OCI-LY1 (cell line): ENCODE data around the gene B3GAT1.

Experiments
- H2AFZ ChIP-seq: fragments of 200-600 bp; sonication (generic), shearing (Covaris generic); 2 replicates; pipeline ENCODE4 v1.6.0; 2014; ENCODE audit warnings: antibody characterized with exemption, mild to moderate bottlenecking, low read length
- H3F3A ChIP-seq: fragments of 200-600 bp; sonication (generic), shearing (Covaris generic); 2 replicates; pipeline ENCODE4 v1.6.0; 2014; ENCODE audit warnings: mild to moderate bottlenecking, antibody characterized with exemption, low read length, moderate library complexity; ENCODE audit not compliant: insufficient read depth
- H3K27ac ChIP-seq: fragments of 200-600 bp; sonication (generic); 2 replicates; pipeline ENCODE4 v1.5.1; 2014; ENCODE audit warnings: low read length, mixed run types, mild to moderate bottlenecking, low read depth; ENCODE audit not compliant: poor library complexity, severe bottlenecking
- H3K27me3 ChIP-seq: fragments of 200-600 bp; sonication (generic); 2 replicates; pipeline ENCODE4 v1.6.0; 2014; ENCODE audit warnings: antibody characterized with exemption, mild to moderate bottlenecking, low read length, moderate library complexity; ENCODE audit not compliant: insufficient read depth
- H3K36me3 ChIP-seq: fragments of 200-600 bp; sonication (generic); 2 replicates; pipeline ENCODE4 v1.6.1; 2014; ENCODE audit warnings: mild to moderate bottlenecking, antibody characterized with exemption, low read length, moderate library complexity, mixed read lengths; ENCODE audit not compliant: insufficient read depth
- H3K4me1 ChIP-seq: fragments of 200-600 bp; sonication (generic); 2 replicates; pipeline ENCODE4 v1.5.1; 2014; ENCODE audit warnings: mild to moderate bottlenecking, low read length, moderate library complexity; ENCODE audit not compliant: insufficient read depth, severe bottlenecking
- H3K4me2 ChIP-seq: fragments of 200-600 bp; sonication (generic), shearing (Covaris generic); 2 replicates; pipeline ENCODE4 v1.6.1; 2014; ENCODE audit warnings: low read length
- H3K4me3 ChIP-seq: fragments of 200-600 bp; sonication (generic); 2 replicates; pipeline ENCODE4 v1.5.1; 2014; ENCODE audit warnings: low read length, low read depth, mild to moderate bottlenecking, mixed read lengths; ENCODE audit not compliant: poor library complexity, severe bottlenecking
- H3K79me2 ChIP-seq: fragments of 200-600 bp; shearing (Covaris generic); 2 replicates; pipeline ENCODE4 v1.6.1; 2016; ENCODE audit warnings: mixed run types, low read length, mixed read lengths; ENCODE audit not compliant: insufficient read depth
- H3K9ac ChIP-seq: fragments of 200-600 bp; sonication (generic), shearing (Covaris generic); 2 replicates; pipeline ENCODE4 v1.6.1; 2014; ENCODE audit warnings: mild to moderate bottlenecking, low read length, mixed read lengths
- H3K9me2 ChIP-seq: fragments of 200-600 bp; sonication (generic), shearing (Covaris generic); 2 replicates; pipeline ENCODE4 v1.6.1; 2014; ENCODE audit warnings: low read depth, mild to moderate bottlenecking, low read length, mixed read lengths
- H3K9me3 ChIP-seq: fragments of 200-600 bp; shearing (Covaris generic); 2 replicates; pipeline ENCODE4 v1.6.1; 2014; ENCODE audit warnings: low read length, mixed read lengths
- H4K20me1 ChIP-seq: fragments of 200-600 bp; sonication (generic), shearing (Covaris generic); 2 replicates; pipeline ENCODE4 v1.6.0; 2016; ENCODE audit warnings: mild to moderate bottlenecking, low read length; ENCODE audit not compliant: insufficient read depth
- EZH2 ChIP-seq: fragments of 200-600 bp; sonication (generic), shearing (Covaris generic); IDR thresholded peaks from 2 replicates; pipeline ENCODE4 v1.8.0; 2017; ENCODE audit warnings: borderline replicate concordance, mixed run types, mild to moderate bottlenecking, antibody characterized with exemption, low read length, moderate library complexity, mixed read lengths
- TF ChIP-seq, protein P1 (sequence below): fragments of 200-600 bp; sonication (generic), shearing (Covaris generic); IDR thresholded peaks from 2 replicates; pipeline ENCODE4 v1.5.1; 2017; ENCODE audit warnings: mild to moderate bottlenecking, antibody characterized with exemption, low read length, moderate library complexity, mixed read lengths

Gene B3GAT1

DNA sequence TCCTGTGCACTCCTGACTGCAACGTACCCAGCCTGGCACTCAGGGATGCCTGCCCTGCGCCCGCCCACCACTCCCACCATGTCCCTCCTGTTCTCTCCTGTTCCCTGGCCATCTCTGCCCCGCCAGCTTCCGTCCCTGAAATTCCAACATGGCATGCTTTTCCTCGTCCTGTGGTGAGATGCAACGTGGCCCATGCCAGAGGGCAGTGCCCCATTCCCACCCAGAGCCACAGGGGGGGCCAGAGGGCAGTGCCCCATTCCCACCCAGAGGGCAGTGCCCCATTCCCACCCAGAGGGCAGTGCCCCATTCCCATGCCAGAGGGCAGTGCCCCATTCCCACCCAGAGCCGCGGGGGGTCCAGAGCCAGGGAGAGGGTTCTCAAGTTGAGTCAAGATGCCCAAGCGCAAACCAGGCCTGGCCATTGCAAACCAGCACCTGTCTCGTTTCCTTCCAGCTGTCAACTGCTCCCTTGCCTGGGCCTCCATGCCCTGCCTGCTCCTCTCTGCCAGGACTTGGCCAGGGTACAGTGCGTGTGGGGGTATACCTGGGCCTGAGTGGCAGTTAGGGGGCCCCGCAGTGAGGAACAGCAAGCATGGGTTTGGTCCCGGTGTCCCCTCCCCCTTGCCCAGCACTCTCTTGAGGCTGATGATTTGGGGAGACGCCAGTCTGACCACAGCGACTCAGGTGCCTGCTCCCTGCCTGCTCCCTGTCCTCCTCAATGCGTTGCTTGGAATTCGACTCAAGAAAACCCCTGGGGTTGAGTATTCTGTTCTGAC lies 14.6 kb downstream of the B3GAT1 start:
- no peaks in the 10 kb centered on the region for H4K20me1 ChIP-seq

DNA sequence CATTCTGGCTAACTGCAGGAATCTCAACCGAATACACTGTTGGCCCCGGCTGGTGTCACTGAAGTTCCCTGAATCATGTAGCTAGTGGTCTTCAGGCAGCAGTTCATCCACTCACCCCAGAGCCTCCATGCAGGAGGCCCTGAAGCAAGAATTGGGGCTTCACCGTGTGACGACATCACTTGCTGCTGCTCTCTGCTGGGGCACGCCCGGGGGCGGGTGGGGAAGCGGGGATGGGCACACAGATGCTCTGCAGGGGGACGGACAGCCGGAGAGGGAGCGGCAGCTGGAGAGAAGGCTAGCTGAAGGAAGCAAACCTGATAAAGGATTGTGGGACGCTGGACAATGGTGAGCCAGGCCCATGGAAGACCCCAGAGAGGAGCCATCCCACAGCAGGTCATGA lies 17.0 kb downstream of the B3GAT1 start:
- Histone ChIP-seq H3K36me3 (no peaks in the 10 kb centered on the region), H3K27ac (no peak overlapping the region), H3K9ac (no peak overlapping the region), H3F3A (no peaks in the 10 kb centered on the region), H3K79me2 (no peaks in the 10 kb centered on the region), H3K27me3 (no peaks in the 10 kb centered on the region), H3K4me1 (no peaks in the 10 kb centered on the region), H2AFZ (no peak overlapping the region), H4K20me1 (no peaks in the 10 kb centered on the region), H3K9me3 (no peaks in the 10 kb centered on the region), H3K4me2 (no peak overlapping the region), H3K4me3 (no peak overlapping the region), H3K9me2 (no peaks in the 10 kb centered on the region)
- TF ChIP-seq, protein P1, sequence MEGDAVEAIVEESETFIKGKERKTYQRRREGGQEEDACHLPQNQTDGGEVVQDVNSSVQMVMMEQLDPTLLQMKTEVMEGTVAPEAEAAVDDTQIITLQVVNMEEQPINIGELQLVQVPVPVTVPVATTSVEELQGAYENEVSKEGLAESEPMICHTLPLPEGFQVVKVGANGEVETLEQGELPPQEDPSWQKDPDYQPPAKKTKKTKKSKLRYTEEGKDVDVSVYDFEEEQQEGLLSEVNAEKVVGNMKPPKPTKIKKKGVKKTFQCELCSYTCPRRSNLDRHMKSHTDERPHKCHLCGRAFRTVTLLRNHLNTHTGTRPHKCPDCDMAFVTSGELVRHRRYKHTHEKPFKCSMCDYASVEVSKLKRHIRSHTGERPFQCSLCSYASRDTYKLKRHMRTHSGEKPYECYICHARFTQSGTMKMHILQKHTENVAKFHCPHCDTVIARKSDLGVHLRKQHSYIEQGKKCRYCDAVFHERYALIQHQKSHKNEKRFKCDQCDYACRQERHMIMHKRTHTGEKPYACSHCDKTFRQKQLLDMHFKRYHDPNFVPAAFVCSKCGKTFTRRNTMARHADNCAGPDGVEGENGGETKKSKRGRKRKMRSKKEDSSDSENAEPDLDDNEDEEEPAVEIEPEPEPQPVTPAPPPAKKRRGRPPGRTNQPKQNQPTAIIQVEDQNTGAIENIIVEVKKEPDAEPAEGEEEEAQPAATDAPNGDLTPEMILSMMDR, result no peak
- no peak for TF ChIP-seq EZH2

More for the DNA sequence above, 14.6 kb downstream of the B3GAT1 start:
- TF ChIP-seq EZH2, result no peak
- TF ChIP-seq, protein P1, result no peak
- Histone ChIP-seq H3K36me3 (no peaks in the 10 kb centered on the region), H3K4me2 (no peak overlapping the region), H3K9me3 (no peaks in the 10 kb centered on the region), H3K9ac (no peak overlapping the region), H3K4me3 (no peak overlapping the region), H3K4me1 (no peaks in the 10 kb centered on the region), H3K27me3 (no peaks in the 10 kb centered on the region), H3K9me2 (no peaks in the 10 kb centered on the region), H3K79me2 (no peaks in the 10 kb centered on the region), H3K27ac (no peak overlapping the region), H3F3A (no peaks in the 10 kb centered on the region), H2AFZ (no peak overlapping the region)

DNA sequence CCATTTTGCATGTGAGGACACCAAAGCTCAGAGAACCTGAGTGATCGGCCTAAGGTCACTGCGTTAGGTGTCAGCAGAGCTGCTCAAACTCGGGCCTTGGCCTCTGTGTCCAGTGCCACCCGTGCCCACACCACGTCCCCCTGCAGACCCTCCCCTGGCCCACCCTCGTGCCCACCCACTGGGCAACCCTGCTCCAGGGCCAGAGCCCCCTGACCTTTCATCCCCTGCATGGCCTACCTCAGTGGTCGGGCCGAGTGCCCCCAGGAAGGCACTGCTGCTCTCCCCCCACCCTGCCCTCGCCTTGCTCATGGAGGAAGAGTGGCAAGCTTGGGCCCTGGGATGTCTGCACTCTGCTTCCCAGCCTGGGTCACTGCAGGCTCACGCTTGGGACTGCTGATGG lies 17.7 kb downstream of the B3GAT1 start:
- H3K9me2 ChIP-seq, result no peaks in the 10 kb centered on the region
- H3K79me2 ChIP-seq, result no peaks in the 10 kb centered on the region
- TF ChIP-seq EZH2, result no peak
- TF ChIP-seq, protein P1, result no peak
- H2AFZ ChIP-seq, result no peak overlapping the region
- H4K20me1 ChIP-seq, result no peaks in the 10 kb centered on the region
- H3K27me3 ChIP-seq, result no peaks in the 10 kb centered on the region
- no peaks in the 10 kb centered on the region for H3K36me3 ChIP-seq
- H3K4me2 ChIP-seq, result no peak overlapping the region
- no peaks in the 10 kb centered on the region for H3K9me3 ChIP-seq
- no peaks in the 10 kb centered on the region for H3F3A ChIP-seq
- H3K27ac ChIP-seq, result no peak overlapping the region
- H3K4me1 ChIP-seq, result no peaks in the 10 kb centered on the region
- H3K9ac ChIP-seq, result no peak overlapping the region
- H3K4me3 ChIP-seq, result no peak overlapping the region
